GM10266 (cell line): ENCODE data around the gene EBP.

Experiments
- DNase-seq: peaks from one replicate; pipeline ENCODE4 v3.0.0; 2012; ENCODE audit errors: extremely low spot score
- TF ChIP-seq, protein P1 (sequence below): IDR thresholded peaks from 2 replicates; pipeline ENCODE4 v1.5.1; 2012; ENCODE audit warnings: mild to moderate bottlenecking, low read depth; ENCODE audit not compliant: control insufficient read depth, insufficient read depth; ENCODE audit errors: missing control alignments

EBP gene

DNA sequence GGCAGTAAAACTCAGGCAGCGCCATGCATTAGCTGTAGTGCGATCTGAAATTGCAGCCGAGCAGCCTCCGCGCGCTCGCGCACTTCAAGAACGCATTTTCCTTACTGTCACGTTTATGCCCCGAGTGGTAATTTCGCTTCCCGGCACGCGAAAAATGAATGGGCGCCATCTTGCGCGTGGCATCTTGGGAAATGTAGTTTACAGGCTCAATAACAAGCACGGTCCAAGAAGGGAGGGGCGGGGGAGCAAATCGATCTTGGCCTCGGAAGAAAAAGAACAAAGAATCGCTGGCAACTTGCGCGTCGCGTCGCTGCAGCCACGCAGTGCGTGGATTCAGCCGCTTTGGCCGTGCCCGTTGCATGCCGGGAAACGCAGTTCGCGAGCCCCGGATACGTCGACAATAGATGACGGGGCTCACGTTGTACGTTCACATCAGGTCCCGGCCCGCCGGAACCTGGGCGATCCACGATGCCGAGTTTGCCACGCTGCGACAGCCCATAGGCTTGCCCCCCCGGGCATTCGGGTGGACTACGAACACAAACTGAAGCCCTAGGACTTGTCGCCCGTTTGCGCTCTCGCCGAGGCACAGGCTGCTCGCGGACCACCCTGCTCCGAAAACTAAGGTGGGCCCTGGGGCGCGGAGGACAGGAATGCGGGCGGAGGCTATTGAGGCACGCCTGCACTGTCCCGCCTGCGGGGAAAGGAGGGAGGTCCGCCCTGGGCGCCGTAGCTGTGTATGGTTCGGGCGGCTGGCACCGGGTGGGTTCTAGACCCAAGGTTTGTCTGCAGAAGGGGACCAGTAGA, 45.6 kb upstream of the EBP start, which contains the start of gene FTSJ1:
TSS of gene FTSJ1 (plus strand) at position 426 of the 804 bp plus-strand sequence. CDS start 1,849 bp downstream, outside the sequence.
- TF ChIP-seq, protein P1, sequence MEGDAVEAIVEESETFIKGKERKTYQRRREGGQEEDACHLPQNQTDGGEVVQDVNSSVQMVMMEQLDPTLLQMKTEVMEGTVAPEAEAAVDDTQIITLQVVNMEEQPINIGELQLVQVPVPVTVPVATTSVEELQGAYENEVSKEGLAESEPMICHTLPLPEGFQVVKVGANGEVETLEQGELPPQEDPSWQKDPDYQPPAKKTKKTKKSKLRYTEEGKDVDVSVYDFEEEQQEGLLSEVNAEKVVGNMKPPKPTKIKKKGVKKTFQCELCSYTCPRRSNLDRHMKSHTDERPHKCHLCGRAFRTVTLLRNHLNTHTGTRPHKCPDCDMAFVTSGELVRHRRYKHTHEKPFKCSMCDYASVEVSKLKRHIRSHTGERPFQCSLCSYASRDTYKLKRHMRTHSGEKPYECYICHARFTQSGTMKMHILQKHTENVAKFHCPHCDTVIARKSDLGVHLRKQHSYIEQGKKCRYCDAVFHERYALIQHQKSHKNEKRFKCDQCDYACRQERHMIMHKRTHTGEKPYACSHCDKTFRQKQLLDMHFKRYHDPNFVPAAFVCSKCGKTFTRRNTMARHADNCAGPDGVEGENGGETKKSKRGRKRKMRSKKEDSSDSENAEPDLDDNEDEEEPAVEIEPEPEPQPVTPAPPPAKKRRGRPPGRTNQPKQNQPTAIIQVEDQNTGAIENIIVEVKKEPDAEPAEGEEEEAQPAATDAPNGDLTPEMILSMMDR, result no peak
- DNase-seq, result peak; percentile 68

DNA sequence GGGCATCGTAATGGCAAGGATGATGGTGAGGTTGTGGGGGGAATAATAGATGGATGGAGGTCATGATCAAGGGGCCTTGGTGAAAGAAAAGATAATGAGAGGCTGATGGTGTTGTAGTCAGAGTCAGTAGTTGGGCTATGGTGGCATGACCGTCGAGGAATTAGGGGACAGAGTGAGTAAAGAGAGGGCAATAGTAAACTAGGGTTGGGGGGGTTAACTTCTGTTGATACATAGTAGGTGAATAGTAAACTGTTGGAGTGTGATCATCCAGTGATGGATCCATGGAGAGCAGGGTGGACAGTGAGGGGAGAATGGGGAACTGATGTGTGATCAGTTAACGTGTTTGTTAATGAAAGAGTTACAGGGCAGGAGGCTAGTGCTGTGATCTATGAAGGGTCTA, 44.7 kb upstream of the EBP start:
- TF ChIP-seq, protein P1, result no peak
- DNase-seq, result no peak

DNA sequence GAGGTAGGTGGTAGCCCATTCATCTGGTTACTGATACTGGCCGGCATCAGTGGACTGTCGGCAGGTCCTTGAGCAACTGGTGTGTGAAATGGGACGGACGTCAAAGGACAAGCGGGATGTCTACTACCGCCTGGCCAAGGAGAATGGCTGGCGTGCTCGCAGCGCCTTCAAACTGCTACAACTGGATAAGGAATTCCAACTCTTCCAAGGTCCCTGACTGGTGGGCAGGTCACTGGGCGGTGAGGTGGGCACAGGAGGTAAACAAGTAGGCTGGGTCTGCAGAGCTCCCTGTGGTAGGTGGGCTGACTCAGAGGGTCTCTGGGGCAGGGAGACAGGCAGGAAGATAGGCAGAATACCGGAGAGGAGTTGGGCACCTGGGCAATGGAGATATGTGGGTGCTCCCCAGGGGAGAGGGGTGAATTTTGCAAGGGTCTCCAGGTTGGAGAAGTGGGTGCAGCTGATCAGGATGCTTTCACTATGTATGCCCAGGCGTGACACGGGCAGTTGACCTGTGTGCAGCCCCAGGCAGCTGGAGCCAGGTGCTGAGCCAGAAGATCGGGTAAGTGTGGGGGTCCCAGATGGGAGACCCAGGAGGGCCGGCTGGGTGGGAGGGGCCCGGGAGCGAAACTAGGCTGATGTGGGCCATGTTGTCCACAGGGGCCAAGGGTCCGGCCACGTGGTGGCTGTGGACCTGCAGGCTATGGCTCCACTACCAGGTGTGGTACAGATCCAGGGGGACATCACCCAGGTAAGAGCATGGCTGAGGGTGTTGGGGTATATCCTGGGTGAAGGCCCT, 43.5 kb upstream of the EBP start:
- no peak for DNase-seq
- TF ChIP-seq, protein P1, result no peak

DNA sequence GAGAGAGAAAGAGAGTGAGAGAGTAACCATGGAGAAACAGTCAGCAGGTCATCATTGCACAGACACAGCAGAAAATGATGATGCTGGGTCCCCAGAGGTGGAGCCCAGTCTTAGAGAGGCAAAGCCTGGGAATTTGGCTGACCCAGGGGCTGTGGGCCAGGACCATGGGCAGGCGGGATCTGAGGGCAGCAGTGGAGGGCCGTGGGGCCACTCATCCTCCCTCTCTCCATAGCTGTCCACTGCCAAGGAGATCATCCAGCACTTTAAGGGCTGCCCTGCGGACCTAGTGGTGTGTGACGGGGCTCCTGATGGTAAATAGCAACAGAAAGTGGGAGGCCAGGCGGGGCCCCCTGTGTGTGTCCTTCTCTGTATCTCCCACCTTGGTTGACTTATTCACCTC, 42.8 kb upstream of the EBP start:
- TF ChIP-seq, protein P1, result no peak
- no peak for DNase-seq

DNA sequence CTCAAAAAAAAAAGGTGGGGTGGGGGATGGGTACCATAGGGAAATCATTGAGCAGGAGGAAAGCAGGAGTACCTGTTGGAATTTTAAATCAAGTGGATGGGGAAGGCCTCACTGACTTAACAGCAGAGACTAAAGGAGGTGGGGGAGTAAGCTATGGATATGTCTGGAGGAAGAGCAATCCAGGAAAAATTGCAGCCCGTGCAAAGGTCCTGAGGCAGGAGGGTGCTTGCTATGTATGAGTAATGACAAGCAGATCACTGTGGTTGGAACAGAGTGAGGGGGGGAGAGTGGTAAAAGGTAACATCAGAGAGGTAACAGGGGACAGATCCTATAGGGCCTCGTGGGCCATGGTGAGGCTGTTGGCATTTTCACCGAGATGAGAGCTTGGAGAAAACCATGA, 41.5 kb upstream of the EBP start:
- TF ChIP-seq, protein P1, result no peak
- DNase-seq, result no peak

DNA sequence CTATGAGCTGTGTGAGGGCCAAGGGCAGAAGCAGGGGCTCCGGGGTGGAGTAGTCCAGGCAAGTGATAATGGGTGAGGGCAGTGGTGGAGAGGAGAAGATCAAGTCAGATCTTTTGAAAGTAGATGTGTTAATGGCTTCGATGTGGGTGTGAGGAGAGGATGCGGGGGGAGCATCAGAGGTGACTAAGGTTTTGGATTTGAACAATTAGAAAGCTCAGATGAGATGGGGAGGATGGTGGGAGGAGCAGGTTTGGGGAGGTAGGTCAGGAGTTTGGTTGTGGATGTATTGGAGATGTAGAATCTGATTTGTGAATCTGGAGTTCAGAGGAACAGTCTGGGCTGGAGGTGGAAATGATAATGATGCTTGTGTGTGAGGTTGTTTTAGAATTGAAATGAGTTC, 41.0 kb upstream of the EBP start:
- TF ChIP-seq, protein P1, result no peak
- no peak for DNase-seq

DNA sequence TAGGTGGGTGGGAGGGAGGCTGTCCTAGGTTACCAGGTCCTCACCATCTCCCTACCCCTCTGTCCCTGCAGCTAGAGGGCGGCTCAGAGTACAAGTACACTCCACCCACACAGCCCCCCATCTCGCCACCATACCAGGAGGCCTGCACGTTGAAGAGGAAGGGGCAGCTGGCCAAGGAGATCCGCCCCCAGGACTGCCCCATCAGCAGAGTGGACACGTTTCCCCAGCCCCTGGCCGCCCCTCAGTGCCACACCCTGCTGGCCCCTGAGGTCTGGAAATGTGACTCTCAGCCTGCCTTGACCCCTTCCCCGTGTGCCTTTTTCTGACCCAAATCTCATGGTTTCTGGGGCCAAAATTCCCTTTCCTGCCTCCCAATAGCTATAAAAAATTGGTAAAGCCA, 39.1 kb upstream of the EBP start:
- TF ChIP-seq, protein P1, result no peak
- DNase-seq, result no peak
